Stimulated activated CD4-positive, alpha-beta T cell treated with anti-CD3 and anti-CD28 coated beads, Interleukin-1b, Interleukin-23, amount 100 ng/mL, for 24 hours (primary cell): ENCODE measurements around the gene MRPS35.

ENCODE experiments used
- DNase-seq, 4 experiments: peaks; one replicate each; pipeline ENCODE4 v3.0.0-alpha.2; 2020; ENCODE audit warnings: low read depth in 4 of 4, low spot score in 1 of 4

The MRPS35 gene

GRCh38 chr12:27771481-27772327 lies 61.1 kb downstream of the MRPS35 start:
- no peak for DNase-seq

GRCh38 chr12:27772328-27773049 lies 61.9 kb downstream of the MRPS35 start:
- no peak for DNase-seq

GRCh38 chr12:27777141-27777540 lies 66.5 kb downstream of the MRPS35 start:
- DNase-seq: no peak

- no peak for DNase-seq
These were observed 67.6 kb downstream of the MRPS35 start for GRCh38 chr12:27778206-27778605.

GRCh38 chr12:27779416-27779919 lies 68.8 kb downstream of the MRPS35 start:
- no peak for DNase-seq

- DNase-seq: peak; percentile 24 to 57 (median 32)
These were observed 69.4 kb downstream of the MRPS35 start, which contains the start of the genes KLHL42 and MANSC4 for GRCh38 chr12:27779920-27780611. KLHL42 (plus strand) TSS chr12:27780233; CDS start chr12:27780331, 98 bp downstream. MANSC4 (minus strand) TSS chr12:27780236; CDS start chr12:27771276, 8,960 bp downstream.

GRCh38 chr12:27780612-27781408 lies 70.2 kb downstream of the MRPS35 start:
- peak in 1 of 4 experiments; percentile 18 for DNase-seq

GRCh38 chr12:27781680-27782079 lies 71.0 kb downstream of the MRPS35 start:
- DNase-seq: no peak

GRCh38 chr12:27782481-27782880 lies 71.8 kb downstream of the MRPS35 start:
- DNase-seq: no peak

- no peak for DNase-seq
These were observed 75.4 kb downstream of the MRPS35 start for GRCh38 chr12:27785882-27786570.

GRCh38 chr12:27787559-27787958 lies 76.9 kb downstream of the MRPS35 start:
- DNase-seq: no peak

GRCh38 chr12:27790179-27790578 lies 79.5 kb downstream of the MRPS35 start:
- DNase-seq: no peak

GRCh38 chr12:27794818-27795584 lies 84.4 kb downstream of the MRPS35 start:
- no peak for DNase-seq

GRCh38 chr12:27796128-27796527 lies 85.5 kb downstream of the MRPS35 start:
- DNase-seq: no peak

- DNase-seq: no peak
These were observed 86.8 kb downstream of the MRPS35 start for GRCh38 chr12:27797301-27798025.

- no peak for DNase-seq
These were observed 90.2 kb downstream of the MRPS35 start for GRCh38 chr12:27800819-27801218.

- DNase-seq: no peak
These were observed 91.0 kb downstream of the MRPS35 start for GRCh38 chr12:27801630-27802029.

- DNase-seq: no peak
These were observed 91.9 kb downstream of the MRPS35 start for GRCh38 chr12:27802511-27802910.
